HG03558 (cell line): Measurements from ENCODE around the gene FOXN1.

Experiments
- ATAC-seq: cut with Tn5 transposase; IDR thresholded peaks from one replicate; pipeline ENCODE4 v1.9.1; 2021; ENCODE audit warnings: moderate number of reproducible peaks; ENCODE audit not compliant: unreplicated experiment; ENCODE audit errors: extremely low read depth

The FOXN1 gene

GRCh38 chr17:28545141-28545503 lies 39.0 kb downstream of the FOXN1 start:
- no peak for ATAC-seq

GRCh38 chr17:28545787-28546415 lies 39.8 kb downstream of the FOXN1 start:
- ATAC-seq, result no peak

GRCh38 chr17:28547096-28547622 lies 41.0 kb downstream of the FOXN1 start:
- no peak for ATAC-seq

GRCh38 chr17:28547623-28548416 lies 41.7 kb downstream of the FOXN1 start:
- no peak for ATAC-seq

GRCh38 chr17:28548417-28549130 lies 42.4 kb downstream of the FOXN1 start:
- no peak for ATAC-seq

GRCh38 chr17:28549236-28550132 lies 43.3 kb downstream of the FOXN1 start:
- ATAC-seq, result no peak

GRCh38 chr17:28550858-28551257 lies 44.7 kb downstream of the FOXN1 start:
- no peak for ATAC-seq

- no peak for ATAC-seq
These were observed 45.5 kb downstream of the FOXN1 start for GRCh38 chr17:28551421-28552175.

GRCh38 chr17:28552176-28552999 lies 46.2 kb downstream of the FOXN1 start, which contains the start of gene UNC119:
UNC119 (minus strand) TSS chr17:28552624; CDS start chr17:28552557, 67 bp downstream.
- ATAC-seq, result no peak

GRCh38 chr17:28553000-28553505 lies 46.9 kb downstream of the FOXN1 start:
- no peak for ATAC-seq

- ATAC-seq, result no peak
These were observed 48.4 kb downstream of the FOXN1 start for GRCh38 chr17:28554565-28554964.

- ATAC-seq, result no peak
These were observed 48.9 kb downstream of the FOXN1 start for GRCh38 chr17:28555022-28555421.

GRCh38 chr17:28563475-28563874 lies 57.3 kb downstream of the FOXN1 start:
- no peak for ATAC-seq

GRCh38 chr17:28567604-28568003 lies 61.5 kb downstream of the FOXN1 start:
- ATAC-seq, result no peak

- ATAC-seq, result no peak
These were observed 63.3 kb downstream of the FOXN1 start for GRCh38 chr17:28569446-28569845.

GRCh38 chr17:28570716-28571360 lies 64.7 kb downstream of the FOXN1 start:
- no peak for ATAC-seq

- ATAC-seq, result peak; percentile 53
These were observed 65.4 kb downstream of the FOXN1 start, which contains the start of gene PIGS for GRCh38 chr17:28571361-28572122. PIGS (minus strand) TSS chr17:28571524; CDS start chr17:28571496, 28 bp downstream.
